Myocyte (in vitro differentiated cells): Measurements from ENCODE around the gene RGS12. TPM values are rescaled to one million over a fixed set of nuclear protein-coding genes. Genes with fewer than 3 reads are reported as not detected.

Experiments used
- total RNA-seq: library from RNA; depleted of rRNA; stranded (reverse); fragments of >200 nt; gene quantifications from 2 replicates; pipeline ENCODE4 v1.2.3, GENCODE V29; 2014

The RGS12 gene
- total RNA-seq, 1 donor from 2014 or later: 29.0 TPM

Other genes starting within 250 kb of the RGS12 start
- gene HTT-AS, start 218.5 kb upstream of the RGS12 start, total RNA-seq: not detected in 2 replicates
- gene HTT, start 218.3 kb upstream of the RGS12 start, total RNA-seq: 17.5 and 66.1 TPM in 2 replicates
- gene MSANTD1, start 43.9 kb upstream of the RGS12 start, total RNA-seq: 0.48 and 0.57 TPM in 2 replicates
- 0.47 and 0.48 TPM in 2 replicates for gene HGFAC, start 148.9 kb downstream of the RGS12 start, total RNA-seq
- gene DOK7, start 170.3 kb downstream of the RGS12 start, total RNA-seq: 112 and 228 TPM in 2 replicates
- gene LRPAP1, start 239.4 kb downstream of the RGS12 start, total RNA-seq: 194 and 195 TPM in 2 replicates